GM19455 (cell line): ENCODE results near the gene ASPRV1.

ENCODE experiments used
- ATAC-seq: cut with Tn5 transposase; IDR thresholded peaks from one replicate; pipeline ENCODE4 v1.9.1; 2021; ENCODE audit not compliant: unreplicated experiment

ASPRV1 gene

DNA sequence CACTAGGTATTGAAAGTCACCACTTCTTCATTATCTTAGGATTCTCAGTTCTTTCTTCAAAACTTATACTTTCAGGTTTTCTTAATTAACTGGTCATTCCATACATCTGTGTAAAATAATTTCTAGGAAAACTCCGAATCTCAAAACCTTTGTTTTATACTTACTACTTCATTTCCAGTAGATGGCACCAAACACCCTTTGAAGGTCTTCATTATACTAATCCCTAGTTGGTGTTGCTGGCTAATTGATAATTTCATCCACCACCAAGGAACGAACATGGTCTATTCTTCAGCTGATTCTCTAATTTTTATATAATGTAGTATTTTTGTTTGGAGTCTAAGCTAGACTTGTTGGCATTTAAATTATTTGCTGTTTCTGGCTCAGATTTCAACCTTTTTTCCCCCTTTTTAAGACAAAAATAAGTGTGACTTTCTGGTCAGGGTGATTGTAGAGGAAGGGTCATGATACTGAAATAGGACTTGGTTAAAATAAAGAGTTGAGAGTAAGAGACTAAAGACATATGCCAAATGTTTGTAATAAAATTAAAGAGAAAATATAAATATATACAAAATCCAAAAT is 49.4 kb downstream of the ASPRV1 start:
- ATAC-seq: no peak
